Heart left ventricle (tissue), 16 donors: ENCODE data around the gene ZC3H13. TPM values are rescaled to one million over a fixed set of nuclear protein-coding genes. Genes with fewer than 3 reads are reported as not detected.

Experiments
- ATAC-seq, 4 donors: fragments of 200-7000 bp; cut with Tn5 transposase; one replicate each; pipeline ENCODE4 v1.9.1; 2020 to 2022; ENCODE audit warnings: moderate library complexity in 4 of 4, mild to moderate bottlenecking in 3 of 4, moderate number of reproducible peaks in 1 of 4
- DNase-seq, 5 donors: peaks; one replicate each; pipeline ENCODE4 v3.0.0-alpha.2; 2020
- H3K27ac ChIP-seq, 12 donors: fragments of 200-600 bp; sonication (generic) in 4 of 12; one replicate each; pipeline versions ENCODE4 v1.5.0 to v1.8.0; 2016 to 2022; ENCODE audit warnings: mild to moderate bottlenecking in 2 of 12
- H3K27me3 ChIP-seq, 9 donors: fragments of 200-600 bp; sonication (generic) in 2 of 9; one replicate each; pipeline versions ENCODE4 v1.5.1 to v1.8.0; 2016 to 2022; ENCODE audit warnings: mild to moderate bottlenecking in 3 of 9
- H3K36me3 ChIP-seq, 9 donors: fragments of 200-600 bp; sonication (generic) in 2 of 9; one replicate each; pipeline versions ENCODE4 v1.5.0 to v1.8.0; 2018 to 2022; ENCODE audit warnings: mild to moderate bottlenecking in 2 of 9
- H3K4me1 ChIP-seq, 12 donors: fragments of 200-600 bp; sonication (generic) in 4 of 12; one replicate each; pipeline versions ENCODE4 v1.5.0 to v1.8.0; 2016 to 2022; ENCODE audit warnings: mild to moderate bottlenecking in 3 of 12
- H3K4me3 ChIP-seq, 12 donors: fragments of 200-600 bp; sonication (generic) in 4 of 12; one replicate each; pipeline versions ENCODE4 v1.5.0 to v1.8.0; 2017 to 2022; ENCODE audit warnings: mild to moderate bottlenecking in 9 of 12, moderate library complexity in 4 of 12
- H3K9me3 ChIP-seq, 12 donors: fragments of 200-600 bp; sonication (generic) in 4 of 12; one replicate each; pipeline versions ENCODE4 v1.5.0 to v1.8.0; 2016 to 2022; ENCODE audit warnings: mild to moderate bottlenecking in 1 of 12
- CTCF ChIP-seq, 12 donors: fragments of 200-600 bp; sonication (generic) in 4 of 12; IDR thresholded peaks; one replicate each; pipeline versions ENCODE4 v1.5.0 to v1.8.0; 2018 to 2022; ENCODE audit warnings: antibody characterized with exemption in 12 of 12, mild to moderate bottlenecking in 5 of 12
- POLR2A ChIP-seq, 2 donors: fragments of 450-650 bp; IDR thresholded peaks; one replicate each; pipeline ENCODE4 v1.6.1; 2017; ENCODE audit warnings: antibody characterized with exemption in 2 of 2, mild to moderate bottlenecking in 2 of 2, moderate library complexity in 2 of 2
- WGBS, 4 donors: extraction: QIAGEN DNeasy Blood & Tissue Kit in 2 of 4; methylation state at CpG; one replicate each; pipeline versions ENCODE4 v1.1.5 to v1.1.7; 2013 to 2018; 5-methylcytosine and 5-hydroxymethylcytosine counted together
- intact Hi-C, 10 donors: fragments of 100-400 bp; cut with DNase I; formaldehyde crosslinking; loops; one replicate each; pipeline versions ENCODE4 v1.11.1 to v1.14.2; 2022
- polyA plus RNA-seq, 2 donors: library from polyadenylated mRNA; stranded (reverse); fragments of 200-250 nt; gene quantifications; one replicate each; pipeline ENCODE4 v1.2.3, GENCODE V29; 2013
- total RNA-seq, 9 donors: library from RNA; depleted of rRNA in 2 of 9; stranded (reverse); fragments of >200 nt in 2 of 9; fragmentation: NEBNext Ultra II Directional in 3 of 9; extraction: Animal tissue kit (Norgen Biotek cat#: 25700) in 3 of 9; gene quantifications; one replicate each; pipeline versions ENCODE4 v1.1.0 to v1.2.4, GENCODE V29; 2016 to 2023
- donor health status: ischemic (EF 13 %, LVEDD 7.1; RV severe dilation, severe dysfunction).
- donor health status: healthy with polysubstance abuse.
- donor health status: DM: no; HTN: yes; CAD: no.
- donor health status: DM: no; HTN: no; CAD: no.
- donor health status: ischemic (EF 25% LVEDD 6.9; RV normal size, moderate dysfunction).
- donor health status: ischemic (EF 25% LVEDD 5.7; RV mildly dilated, moderate dysfunction).
- donor health status: healthy.
- donor health status: DM: yes; HTN: yes; CAD: no.
- donor health status: ischemic (EF 35%, LVEDD 5.7; RV mildly dilated, moderate dysfunction).
- donor health status: nonischemic (EF 11% LVEDD 7.7; RV severe dilation, severe dysfunction).
- donor health status: DM: yes; HTN: yes; CAD: no.
- donor health status: PGD.
- donor health status: ischemic (EF 29% LVEDD 5.4; RV normal size, mild dysfunction).
- donor health status: nonischemic (EF 23%, LVEDD 6.1; RV moderate dilation, normal function).

Gene ZC3H13
- total and polyA plus RNA-seq, 11 donors: 14.6 to 53.3 (median 36.7) TPM

DNA sequence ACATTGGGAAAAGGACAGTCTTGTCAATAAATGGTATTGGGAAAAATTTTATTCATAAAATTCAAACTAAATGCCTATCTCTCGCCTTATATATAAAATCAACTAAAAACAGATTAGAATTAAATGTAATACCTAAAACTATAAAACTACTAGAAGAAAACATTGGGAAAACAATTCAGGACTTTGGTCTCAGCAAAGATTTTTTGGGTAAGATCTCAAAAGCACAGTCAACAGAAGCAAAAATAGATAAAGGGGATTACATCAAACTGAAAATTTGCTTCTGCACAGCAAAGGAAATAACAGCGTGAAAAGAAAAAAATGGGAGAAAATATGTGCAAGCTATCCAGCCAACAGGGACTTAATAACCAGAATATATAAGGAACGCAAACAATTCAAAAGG is 24.3 kb upstream of the ZC3H13 start:
- Histone ChIP-seq H3K27me3 (no peaks in the 10 kb centered on the region), H3K27ac (no peak overlapping the region), H3K9me3 (no peaks in the 10 kb centered on the region), H3K36me3 (no peaks in the 10 kb centered on the region), H3K4me1 (no peaks in the 10 kb centered on the region), H3K4me3 (no peak overlapping the region)
- TF ChIP-seq CTCF (IDR thresholded peaks at IDR 0.05): no peak
- TF ChIP-seq POLR2A (IDR thresholded peaks at IDR 0.05): no peak
- intact Hi-C loops: no loop called here
- ATAC-seq (no peak), DNase-seq (no peak)
- WGBS, 4 donors: 60 to 93% (median 92%) methylated on average over 3 of the region's 3 CpGs

DNA sequence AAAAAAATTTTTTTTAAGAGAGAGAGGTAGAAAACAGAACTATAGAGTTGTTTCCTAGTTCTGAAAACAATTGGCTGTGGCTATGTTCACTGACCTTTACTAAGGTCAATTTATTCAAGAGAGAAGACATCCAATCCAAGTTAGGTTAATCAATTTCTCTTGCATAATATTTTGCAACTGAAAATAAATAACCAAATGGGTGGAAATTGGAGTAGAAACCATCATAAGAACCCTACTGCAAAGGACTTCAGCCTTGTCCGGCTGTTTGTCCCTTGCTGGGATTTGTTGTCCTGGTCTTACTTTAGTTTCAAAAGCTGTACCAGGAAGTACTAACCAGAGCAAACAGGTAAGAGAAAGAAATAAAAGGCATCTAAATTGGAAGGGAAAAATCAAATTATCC is 23.3 kb upstream of the ZC3H13 start:
- intact Hi-C loops: no loop called here
- TF ChIP-seq POLR2A (IDR thresholded peaks at IDR 0.05) (no peak), CTCF (IDR thresholded peaks at IDR 0.05) (no peak)
- Histone ChIP-seq H3K9me3 (no peaks in the 10 kb centered on the region), H3K27me3 (no peaks in the 10 kb centered on the region), H3K4me1 (no peaks in the 10 kb centered on the region), H3K36me3 (no peaks in the 10 kb centered on the region), H3K27ac (no peak overlapping the region), H3K4me3 (no peak overlapping the region)
- no peak for ATAC-seq
- no peak for DNase-seq
- 96 to 100% (median 99%) methylated on average over 1 of the region's 1 CpG for WGBS, 4 donors

- Histone ChIP-seq H3K4me3 (no peak overlapping the region), H3K9me3 (no peaks in the 10 kb centered on the region), H3K27me3 (no peaks in the 10 kb centered on the region), H3K4me1 (no peaks in the 10 kb centered on the region), H3K36me3 (no peaks in the 10 kb centered on the region), H3K27ac (no peak overlapping the region)
- WGBS, 4 donors: 91 to 96% (median 93%) methylated on average over 5 of the region's 5 CpGs
- ATAC-seq (no peak), DNase-seq (no peak)
- TF ChIP-seq CTCF (IDR thresholded peaks at IDR 0.05): no peak
- no peak for TF ChIP-seq POLR2A (IDR thresholded peaks at IDR 0.05)
- intact Hi-C loops: no loop called here
Measured at GRCh38 chr13:46071590-46072249, 19.2 kb upstream of the ZC3H13 start.

- ATAC-seq (no peak), DNase-seq (no peak)
- 94 to 99% (median 95%) methylated on average over 2 of the region's 2 CpGs for WGBS, 4 donors
- Histone ChIP-seq H3K4me1 (no peaks in the 10 kb centered on the region), H3K27me3 (no peaks in the 10 kb centered on the region), H3K27ac (no peak overlapping the region), H3K36me3 (no peaks in the 10 kb centered on the region), H3K4me3 (no peak overlapping the region), H3K9me3 (no peaks in the 10 kb centered on the region)
- intact Hi-C loops: no loop called here
- TF ChIP-seq CTCF (IDR thresholded peaks at IDR 0.05) (no peak), POLR2A (IDR thresholded peaks at IDR 0.05) (no peak)
Measured at GRCh38 chr13:46063292-46063691, 10.7 kb upstream of the ZC3H13 start.
